ENCODE measurements around the gene SPATA25.

SPATA25 gene

DNA sequence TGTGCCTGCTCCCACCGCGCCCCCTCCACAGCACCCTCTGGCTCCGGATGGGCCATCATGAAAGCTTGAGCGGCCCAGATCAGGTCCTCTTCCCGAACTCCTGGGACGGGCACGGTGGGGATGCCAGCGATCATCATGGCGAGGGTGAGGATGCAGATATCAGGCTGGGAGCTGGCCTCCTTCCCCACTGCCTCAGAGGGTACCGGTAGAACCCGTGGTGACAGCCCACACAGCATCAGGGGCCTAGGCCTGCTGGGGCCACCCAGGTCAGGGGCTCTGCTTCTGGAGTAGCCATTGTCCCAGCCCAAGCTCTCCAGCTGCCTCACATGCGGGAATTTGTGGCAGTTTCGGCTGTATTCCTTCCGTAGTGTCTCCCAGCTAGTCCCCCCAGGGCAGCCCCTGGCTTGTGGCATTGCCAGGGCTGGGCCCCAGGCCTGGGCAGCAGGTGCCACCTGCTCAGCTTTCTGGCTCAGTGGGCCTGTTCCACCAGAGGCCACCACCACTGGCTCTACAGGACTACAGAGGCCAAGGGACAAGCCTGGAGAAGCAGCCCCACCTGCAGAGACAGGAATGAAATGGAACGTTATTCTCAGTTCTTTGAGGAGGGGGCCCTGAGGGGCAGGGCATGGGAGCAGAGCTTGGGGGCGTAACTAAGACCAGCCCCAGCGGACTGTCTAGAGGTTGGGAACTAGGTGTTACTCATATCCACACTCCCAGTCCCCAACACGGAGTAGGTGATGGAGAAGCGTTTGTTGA lies 654 bp downstream of the SPATA25 start:
- peaks cover 12% of the 10 kb centered on the region for H3K36me3 ChIP-seq (replicated peaks)
- DNase-seq = no peak
- H3K27ac ChIP-seq = no peak overlapping the region
- H3K4me3 ChIP-seq (ENCODE audit: low read depth, low read length) = no peak overlapping the region
- TF ChIP-seq, protein P1, sequence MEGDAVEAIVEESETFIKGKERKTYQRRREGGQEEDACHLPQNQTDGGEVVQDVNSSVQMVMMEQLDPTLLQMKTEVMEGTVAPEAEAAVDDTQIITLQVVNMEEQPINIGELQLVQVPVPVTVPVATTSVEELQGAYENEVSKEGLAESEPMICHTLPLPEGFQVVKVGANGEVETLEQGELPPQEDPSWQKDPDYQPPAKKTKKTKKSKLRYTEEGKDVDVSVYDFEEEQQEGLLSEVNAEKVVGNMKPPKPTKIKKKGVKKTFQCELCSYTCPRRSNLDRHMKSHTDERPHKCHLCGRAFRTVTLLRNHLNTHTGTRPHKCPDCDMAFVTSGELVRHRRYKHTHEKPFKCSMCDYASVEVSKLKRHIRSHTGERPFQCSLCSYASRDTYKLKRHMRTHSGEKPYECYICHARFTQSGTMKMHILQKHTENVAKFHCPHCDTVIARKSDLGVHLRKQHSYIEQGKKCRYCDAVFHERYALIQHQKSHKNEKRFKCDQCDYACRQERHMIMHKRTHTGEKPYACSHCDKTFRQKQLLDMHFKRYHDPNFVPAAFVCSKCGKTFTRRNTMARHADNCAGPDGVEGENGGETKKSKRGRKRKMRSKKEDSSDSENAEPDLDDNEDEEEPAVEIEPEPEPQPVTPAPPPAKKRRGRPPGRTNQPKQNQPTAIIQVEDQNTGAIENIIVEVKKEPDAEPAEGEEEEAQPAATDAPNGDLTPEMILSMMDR (IDR thresholded peaks at IDR 0.05; ENCODE audit: low read depth, low read length, missing control alignments) = no peak
- no peaks in the 10 kb centered on the region for H3K27me3 ChIP-seq (replicated peaks)
- in situ Hi-C loops (cut with HindIII; ENCODE audit: low pct_ligation_motif_present, low sequenced_read_pairs) = no loop called here

DNA sequence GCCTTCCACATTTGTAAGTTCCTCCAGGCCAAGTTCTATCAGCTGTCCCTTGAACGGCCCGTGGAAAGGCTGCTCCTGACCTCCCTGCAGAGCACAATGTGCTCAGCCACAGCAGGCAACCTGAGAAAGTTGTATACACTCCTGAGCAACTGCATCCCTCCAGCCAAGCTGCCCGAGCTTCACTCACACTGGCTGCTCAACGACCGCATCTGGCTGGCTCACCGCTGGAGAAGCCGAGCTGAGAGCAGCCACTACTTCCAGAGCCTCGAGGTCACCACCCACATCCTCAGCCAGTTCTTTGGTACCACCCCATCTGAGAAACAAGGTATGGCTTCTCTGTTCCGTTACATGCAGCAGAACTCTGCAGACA lies 4.3 kb downstream of the SPATA25 start:
- in situ Hi-C loops (cut with HindIII; ENCODE audit: low pct_ligation_motif_present, low sequenced_read_pairs) = no loop called here
- no peak for DNase-seq
- Histone ChIP-seq H3K27ac (no peak overlapping the region), H3K36me3 (replicated peaks) (peaks cover 12% of the 10 kb centered on the region), H3K4me3 (ENCODE audit: low read depth, low read length) (no peak overlapping the region), H3K27me3 (replicated peaks) (no peaks in the 10 kb centered on the region)
- TF ChIP-seq, protein P1 (IDR thresholded peaks at IDR 0.05; ENCODE audit: low read depth, low read length, missing control alignments) = no peak

DNA sequence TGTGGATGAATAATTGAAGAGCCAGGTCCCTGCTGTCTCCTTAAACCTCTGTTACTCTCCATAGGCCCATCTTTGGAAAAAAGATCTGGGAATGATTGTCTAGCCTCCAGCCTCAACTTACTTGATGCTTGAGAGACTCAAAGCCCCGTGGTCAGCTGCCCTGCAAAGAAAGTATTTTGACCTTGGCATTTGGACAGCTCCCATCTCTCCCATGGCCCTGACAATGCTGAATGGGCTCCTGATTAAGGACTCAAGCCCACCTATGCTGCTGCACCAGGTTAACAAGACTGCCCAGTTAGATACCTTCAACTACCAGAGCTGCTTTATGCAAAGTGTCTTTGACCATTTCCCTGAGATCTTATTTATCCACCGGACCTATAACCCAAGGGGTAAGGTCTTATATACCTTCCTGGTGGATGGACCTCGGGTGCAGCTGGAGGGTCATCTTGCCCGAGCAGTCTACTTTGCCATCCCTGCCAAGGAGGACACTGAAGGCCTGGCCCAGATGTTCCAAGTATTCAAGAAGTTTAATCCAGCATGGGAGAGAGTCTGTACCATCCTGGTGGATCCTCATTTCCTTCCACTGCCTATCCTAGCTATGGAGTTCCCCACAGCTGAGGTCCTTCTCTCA lies 4.8 kb downstream of the SPATA25 start:
- H3K4me3 ChIP-seq (ENCODE audit: low read depth, low read length) = no peak overlapping the region
- H3K27ac ChIP-seq = no peak overlapping the region
- TF ChIP-seq, protein P1 (IDR thresholded peaks at IDR 0.05; ENCODE audit: low read depth, low read length, missing control alignments) = no peak
- no peaks in the 10 kb centered on the region for H3K27me3 ChIP-seq (replicated peaks)
- DNase-seq = no peak
- in situ Hi-C loops (cut with HindIII; ENCODE audit: low pct_ligation_motif_present, low sequenced_read_pairs) = no loop called here
- peaks cover 12% of the 10 kb centered on the region for H3K36me3 ChIP-seq (replicated peaks)

DNA sequence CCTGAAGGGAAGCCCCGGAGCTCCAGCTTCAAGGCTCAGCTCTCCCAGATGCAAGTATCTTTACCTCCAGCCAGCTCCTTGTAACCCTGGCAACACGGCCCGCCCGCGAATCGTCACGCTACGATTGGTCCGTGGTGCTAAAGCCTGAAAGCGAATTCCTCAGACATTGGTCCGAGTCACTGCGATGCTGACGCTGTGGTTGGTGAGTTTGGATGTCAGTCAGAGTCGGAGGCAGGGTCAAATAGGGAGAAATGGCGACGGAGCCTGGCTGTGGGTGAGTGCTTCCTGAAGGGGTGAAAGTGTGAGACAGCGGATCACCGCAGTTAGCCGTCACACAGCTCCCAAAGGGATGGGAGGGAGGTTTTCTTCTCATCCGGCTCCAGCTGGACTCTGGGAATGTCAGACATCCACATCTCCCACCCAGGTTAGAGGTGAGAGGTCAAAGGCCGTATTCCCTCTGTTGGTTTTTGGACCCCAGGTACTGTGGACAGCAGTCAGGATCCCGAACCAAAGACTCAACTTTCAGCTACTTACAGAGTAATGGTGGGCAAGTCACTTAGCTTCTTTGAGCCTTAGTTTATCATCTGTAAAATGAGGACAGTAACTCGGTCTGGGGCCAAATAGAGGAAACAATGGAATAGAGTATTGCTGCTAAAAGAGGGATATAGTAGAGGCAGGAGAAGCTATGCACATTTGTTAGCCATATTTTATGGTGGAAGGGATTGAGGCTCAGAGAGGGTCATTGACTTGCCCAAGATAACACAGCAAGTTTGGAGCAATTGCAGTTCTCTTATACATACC lies 6.2 kb downstream of the SPATA25 start, which contains the start of gene ZSWIM1:
ZSWIM1 (plus strand) TSS at position 240 of the 801 bp plus-strand sequence. CDS start 1,366 bp downstream, outside the sequence.
- Histone ChIP-seq H3K27ac (peak within 1 kb of the TSS; percentile 63), H3K36me3 (replicated peaks) (peaks cover 12% of the 10 kb centered on the region), H3K27me3 (replicated peaks) (no peaks in the 10 kb centered on the region), H3K4me3 (ENCODE audit: low read depth, low read length) (peak within 1 kb of the TSS; percentile 97)
- TF ChIP-seq, protein P1 (IDR thresholded peaks at IDR 0.05; ENCODE audit: low read depth, low read length, missing control alignments) = no peak
- peak; percentile 99 for DNase-seq
- in situ Hi-C loops (cut with HindIII; ENCODE audit: low pct_ligation_motif_present, low sequenced_read_pairs) = no loop called here

DNA sequence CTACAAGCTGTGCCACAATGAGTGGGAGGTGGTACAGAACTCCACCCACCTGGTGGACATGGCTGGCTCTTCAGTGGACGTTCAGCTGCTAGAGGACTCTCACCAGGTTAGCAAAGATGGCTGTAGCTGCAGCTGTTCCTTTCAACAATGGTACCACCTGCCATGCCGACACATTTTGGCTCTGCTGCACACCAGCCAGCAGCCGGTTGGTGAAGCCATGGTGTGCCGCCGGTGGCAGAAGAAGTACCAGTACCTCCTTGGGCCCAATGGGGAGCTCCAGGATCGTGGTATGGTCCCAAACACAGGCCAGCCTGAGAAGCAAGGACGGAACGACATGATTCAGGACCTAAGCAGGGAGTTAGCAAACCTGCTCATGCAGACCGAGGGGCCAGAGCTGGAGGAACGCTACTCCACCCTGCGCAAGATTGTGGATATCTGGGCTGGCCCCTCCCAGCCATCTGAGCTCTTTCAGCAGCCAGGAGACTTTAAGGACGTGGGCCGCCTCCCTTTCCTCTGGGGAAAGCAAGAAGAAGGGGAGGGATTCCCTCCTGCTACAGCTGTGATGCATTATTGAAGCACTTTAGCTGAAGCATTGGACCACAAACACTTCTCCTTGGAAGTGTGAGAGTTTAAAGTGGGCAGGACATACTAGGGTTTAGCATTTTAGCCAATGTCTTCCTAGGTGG lies 9.2 kb downstream of the SPATA25 start:
- H3K4me3 ChIP-seq (ENCODE audit: low read depth, low read length) = no peak overlapping the region
- H3K27ac ChIP-seq = no peak overlapping the region
- in situ Hi-C loops (cut with HindIII; ENCODE audit: low pct_ligation_motif_present, low sequenced_read_pairs) = no loop called here
- no peaks in the 10 kb centered on the region for H3K27me3 ChIP-seq (replicated peaks)
- H3K36me3 ChIP-seq (replicated peaks) = peaks cover 4% of the 10 kb centered on the region
- TF ChIP-seq, protein P1 (IDR thresholded peaks at IDR 0.05; ENCODE audit: low read depth, low read length, missing control alignments) = no peak
- no peak for DNase-seq

Data from brain microvascular endothelial cell (primary cell).